ENCODE results near the gene ERN1.
A peak's percentile ranks its signal among the peaks of the same experiment; 100 is the strongest.

DNA sequence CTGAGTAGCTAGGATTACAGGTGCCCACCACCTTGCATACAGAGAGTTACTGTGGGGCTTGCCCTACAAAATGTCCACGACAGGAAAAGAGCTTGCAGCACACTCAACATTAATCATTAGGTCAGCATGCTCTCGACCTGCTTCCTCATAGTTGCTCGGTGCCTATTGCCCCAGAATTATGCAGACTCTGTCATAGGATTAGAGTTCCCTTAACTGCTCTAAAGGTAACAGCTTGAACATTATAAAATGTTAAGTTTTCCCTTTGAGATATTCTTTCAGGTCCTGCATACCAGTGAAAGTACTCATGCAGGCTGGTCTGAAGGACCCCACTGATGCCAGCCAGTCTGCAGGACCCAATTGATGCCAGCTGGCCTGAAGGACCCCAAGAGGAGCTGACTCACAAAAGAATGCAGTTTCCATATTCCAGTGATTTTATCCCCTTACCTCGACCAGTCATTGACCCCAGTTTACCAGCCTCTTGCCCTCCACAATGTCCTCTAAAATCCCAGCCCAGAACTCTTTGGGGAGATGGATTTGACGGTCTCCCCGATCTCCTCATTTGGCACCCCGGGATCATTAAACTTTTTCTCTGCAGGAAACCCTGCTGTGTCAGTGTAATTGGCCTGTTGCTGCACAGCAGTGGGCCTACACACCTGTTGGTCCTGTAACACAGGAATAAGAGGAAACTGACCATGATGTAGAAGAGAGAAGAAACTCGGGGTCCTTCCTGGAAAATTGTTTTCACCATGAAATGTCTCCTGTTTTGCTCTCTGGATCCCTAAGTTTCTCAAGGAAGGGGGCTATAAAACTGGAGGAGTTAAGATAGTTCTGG, 120.2 kb downstream of the ERN1 start:
- TF ChIP-seq MYC (IDR thresholded peaks at IDR 0.05; ENCODE audit: low read depth, low read length) (no peak), POLR2A (IDR thresholded peaks at IDR 0.05; ENCODE audit: low read depth, low read length) (no peak), EZH2 (IDR thresholded peaks at IDR 0.05; ENCODE audit: borderline replicate concordance, low read depth, low read length, severe bottlenecking) (no peak), JUN (IDR thresholded peaks at IDR 0.05; ENCODE audit: borderline replicate concordance, insufficient read depth, insufficient read length, low read depth) (no peak), POLR2AphosphoS5 (IDR thresholded peaks at IDR 0.05; ENCODE audit: insufficient read depth, low read depth, low read length) (peak; percentile 40), GATA2 (IDR thresholded peaks at IDR 0.05; ENCODE audit: insufficient read depth, insufficient read length, low read depth, low read length) (peak; percentile 52)
- TF ChIP-seq, protein P1, sequence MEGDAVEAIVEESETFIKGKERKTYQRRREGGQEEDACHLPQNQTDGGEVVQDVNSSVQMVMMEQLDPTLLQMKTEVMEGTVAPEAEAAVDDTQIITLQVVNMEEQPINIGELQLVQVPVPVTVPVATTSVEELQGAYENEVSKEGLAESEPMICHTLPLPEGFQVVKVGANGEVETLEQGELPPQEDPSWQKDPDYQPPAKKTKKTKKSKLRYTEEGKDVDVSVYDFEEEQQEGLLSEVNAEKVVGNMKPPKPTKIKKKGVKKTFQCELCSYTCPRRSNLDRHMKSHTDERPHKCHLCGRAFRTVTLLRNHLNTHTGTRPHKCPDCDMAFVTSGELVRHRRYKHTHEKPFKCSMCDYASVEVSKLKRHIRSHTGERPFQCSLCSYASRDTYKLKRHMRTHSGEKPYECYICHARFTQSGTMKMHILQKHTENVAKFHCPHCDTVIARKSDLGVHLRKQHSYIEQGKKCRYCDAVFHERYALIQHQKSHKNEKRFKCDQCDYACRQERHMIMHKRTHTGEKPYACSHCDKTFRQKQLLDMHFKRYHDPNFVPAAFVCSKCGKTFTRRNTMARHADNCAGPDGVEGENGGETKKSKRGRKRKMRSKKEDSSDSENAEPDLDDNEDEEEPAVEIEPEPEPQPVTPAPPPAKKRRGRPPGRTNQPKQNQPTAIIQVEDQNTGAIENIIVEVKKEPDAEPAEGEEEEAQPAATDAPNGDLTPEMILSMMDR (IDR thresholded peaks at IDR 0.05; ENCODE audit: extremely low read depth in 1 of 2, insufficient read depth in 1 of 2, low read depth in 1 of 2, low read length in 2 of 2), result no peak
